NK-92 (cell line): Measurements from ENCODE around the gene MVB12B.

Experiments
- DNase-seq: peaks from one replicate; lab custom pipeline; 2025; ENCODE audit not compliant: unreplicated experiment; lab: John Stamatoyannopoulos, UW

Gene MVB12B

GRCh38 chr9:126423142-126423915 lies 96.7 kb downstream of the MVB12B start:
- DNase-seq: no peak

GRCh38 chr9:126423916-126424185 lies 97.2 kb downstream of the MVB12B start:
- no peak for DNase-seq

GRCh38 chr9:126424511-126424910 lies 97.9 kb downstream of the MVB12B start:
- no peak for DNase-seq

GRCh38 chr9:126428534-126429175 lies 102.0 kb downstream of the MVB12B start:
- no peak for DNase-seq

- no peak for DNase-seq
Observed at GRCh38 chr9:126429190-126429589, 102.6 kb downstream of the MVB12B start.

GRCh38 chr9:126430124-126430523 lies 103.5 kb downstream of the MVB12B start:
- no peak for DNase-seq

- no peak for DNase-seq
Observed at GRCh38 chr9:126431077-126431742, 104.6 kb downstream of the MVB12B start.

- DNase-seq: no peak
Observed at GRCh38 chr9:126432659-126433058, 106.0 kb downstream of the MVB12B start.

GRCh38 chr9:126435105-126435504 lies 108.5 kb downstream of the MVB12B start:
- no peak for DNase-seq

GRCh38 chr9:126435626-126436025 lies 109.0 kb downstream of the MVB12B start:
- no peak for DNase-seq

- no peak for DNase-seq
Observed at GRCh38 chr9:126436545-126437267, 110.1 kb downstream of the MVB12B start.

- DNase-seq: no peak
Observed at GRCh38 chr9:126437268-126437666, 110.6 kb downstream of the MVB12B start.

GRCh38 chr9:126437701-126438100 lies 111.1 kb downstream of the MVB12B start:
- DNase-seq: no peak

GRCh38 chr9:126438741-126439401 lies 112.2 kb downstream of the MVB12B start:
- DNase-seq: no peak

- no peak for DNase-seq
Observed at GRCh38 chr9:126439402-126439765, 112.8 kb downstream of the MVB12B start.

- no peak for DNase-seq
Observed at GRCh38 chr9:126439883-126440653, 113.4 kb downstream of the MVB12B start.

GRCh38 chr9:126440940-126441339 lies 114.3 kb downstream of the MVB12B start:
- DNase-seq: no peak

GRCh38 chr9:126442636-126443035 lies 116.0 kb downstream of the MVB12B start:
- no peak for DNase-seq

GRCh38 chr9:126443144-126443543 lies 116.5 kb downstream of the MVB12B start:
- no peak for DNase-seq

GRCh38 chr9:126448136-126448535 lies 121.5 kb downstream of the MVB12B start:
- no peak for DNase-seq
